Mononuclear cell (primary cell): ENCODE results near the gene RPSA. TPM values are rescaled to one million over a fixed set of nuclear protein-coding genes. Genes with fewer than 3 reads are reported as not detected.

ENCODE experiments used
- H3K27me3 ChIP-seq: 2 replicates; pipeline ENCODE4 v1.6.0; 2011; ENCODE audit warnings: low read length, control low read depth; ENCODE audit not compliant: insufficient read depth
- H3K4me1 ChIP-seq: 2 replicates; pipeline ENCODE4 v1.5.1; 2011; ENCODE audit warnings: mild to moderate bottlenecking, low read length, control low read depth; ENCODE audit not compliant: insufficient read depth
- H3K4me3 ChIP-seq: 2 replicates; pipeline ENCODE4 v1.5.1; 2011; ENCODE audit warnings: mild to moderate bottlenecking, low read length, moderate library complexity
- H3K9me3 ChIP-seq: 2 replicates; pipeline ENCODE4 v1.5.1; 2011; ENCODE audit warnings: low read depth, mild to moderate bottlenecking, control low read depth, low read length
- total RNA-seq: library from RNA; depleted of rRNA; stranded (reverse); fragments of >200 nt; gene quantifications from one replicate; pipeline ENCODE4 v1.2.3, GENCODE V29; 2012

The RPSA gene
- total RNA-seq, 1 donor: 2,107 TPM

DNA sequence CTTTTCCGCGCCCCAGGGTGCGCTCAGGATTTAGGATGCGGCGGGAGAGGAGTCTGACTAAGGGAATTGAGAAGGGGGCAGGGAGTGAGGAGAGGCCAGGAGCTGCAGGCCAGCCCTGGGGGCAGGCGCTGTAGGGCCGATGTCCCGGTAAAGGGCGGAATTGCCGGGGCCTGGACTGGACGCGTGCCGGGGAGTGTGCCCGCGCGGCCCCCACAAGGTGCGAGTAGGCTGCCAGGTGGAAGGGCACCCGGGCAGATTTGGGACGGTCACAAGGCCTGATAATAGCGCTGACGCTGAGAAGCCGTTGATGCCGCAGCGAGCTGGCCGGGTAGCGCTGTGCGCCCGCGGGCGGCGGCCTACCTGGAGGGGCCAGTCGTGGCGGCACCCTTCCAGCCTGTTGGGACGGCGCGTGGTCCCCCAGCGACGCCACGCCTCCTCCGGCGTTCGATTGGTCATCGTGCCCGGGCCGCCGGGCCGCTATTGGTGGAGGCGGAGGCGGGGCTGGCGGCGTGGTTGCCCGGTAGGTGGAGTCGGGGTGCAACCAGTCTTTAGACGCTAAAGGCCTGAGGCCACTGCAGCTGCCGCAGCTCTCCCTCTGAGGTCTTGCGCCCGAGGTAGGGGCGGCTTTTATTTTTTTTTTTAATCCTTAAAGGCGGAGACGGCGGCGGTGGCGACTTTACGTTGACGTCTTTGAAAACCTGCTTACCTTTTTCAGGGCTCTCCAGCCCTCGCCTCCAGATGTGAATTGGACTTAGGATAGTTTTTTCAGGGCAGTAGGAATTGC is 22.4 kb upstream of the RPSA start:
- Histone ChIP-seq H3K9me3 (no peaks in the 10 kb centered on the region), H3K4me1 (peaks cover 52% of the 10 kb centered on the region), H3K4me3 (peak overlapping the region; percentile 78), H3K27me3 (no peaks in the 10 kb centered on the region)

DNA sequence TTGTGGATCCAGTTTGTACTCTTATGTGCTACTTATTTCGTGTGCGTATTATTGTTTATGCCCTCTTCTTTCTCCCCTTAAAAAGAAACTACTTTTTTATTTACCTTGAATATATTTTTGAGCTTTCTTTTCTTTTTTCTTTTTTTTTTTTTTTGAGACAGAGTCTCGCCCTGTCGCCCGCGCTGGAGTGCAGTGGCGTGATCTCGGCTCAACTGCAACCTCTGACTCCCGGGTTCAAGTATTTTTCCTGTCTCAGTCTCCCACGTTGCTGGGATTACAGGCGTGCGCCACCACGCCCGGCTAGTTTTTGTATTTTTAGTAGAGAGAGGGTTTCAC is 21.9 kb upstream of the RPSA start:
- Histone ChIP-seq H3K9me3 (no peaks in the 10 kb centered on the region), H3K4me3 (peak overlapping the region; percentile 78), H3K4me1 (peaks cover 58% of the 10 kb centered on the region)

DNA sequence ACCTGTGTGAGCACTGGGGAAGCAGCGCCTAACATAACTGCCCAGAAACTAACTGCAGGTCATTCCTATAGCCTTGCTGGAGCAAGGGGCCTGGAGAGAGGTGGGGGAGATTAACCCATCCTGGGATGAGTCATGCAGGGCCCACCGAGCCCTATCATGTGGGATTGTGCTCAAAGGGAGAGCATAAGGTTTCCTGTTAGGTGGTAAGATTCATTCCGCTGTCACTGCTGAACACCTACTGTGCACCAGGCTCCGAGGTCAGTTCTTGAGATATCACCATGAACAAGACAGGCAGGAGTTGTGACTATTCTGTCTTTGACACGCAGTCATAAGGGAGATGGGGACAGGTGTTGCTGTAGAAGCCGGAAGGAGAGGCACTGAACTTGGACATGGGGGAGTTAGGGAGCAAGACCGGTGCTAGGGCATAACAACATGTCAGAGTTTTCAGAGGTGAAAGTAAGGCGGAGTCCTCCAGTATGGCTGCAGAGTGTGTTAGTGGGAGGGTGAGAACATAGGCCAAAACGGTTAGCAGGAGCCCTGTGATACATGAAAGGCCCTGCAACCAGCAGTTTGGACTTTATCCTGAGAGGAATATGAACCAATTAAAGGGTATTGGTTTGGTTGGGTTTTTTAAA is 20.9 kb upstream of the RPSA start:
- Histone ChIP-seq H3K27me3 (no peaks in the 10 kb centered on the region), H3K4me1 (peaks cover 66% of the 10 kb centered on the region), H3K4me3 (no peak overlapping the region), H3K9me3 (no peaks in the 10 kb centered on the region)

More for the DNA sequence above, 21.9 kb upstream of the RPSA start:
- H3K27me3 ChIP-seq: no peaks in the 10 kb centered on the region

DNA sequence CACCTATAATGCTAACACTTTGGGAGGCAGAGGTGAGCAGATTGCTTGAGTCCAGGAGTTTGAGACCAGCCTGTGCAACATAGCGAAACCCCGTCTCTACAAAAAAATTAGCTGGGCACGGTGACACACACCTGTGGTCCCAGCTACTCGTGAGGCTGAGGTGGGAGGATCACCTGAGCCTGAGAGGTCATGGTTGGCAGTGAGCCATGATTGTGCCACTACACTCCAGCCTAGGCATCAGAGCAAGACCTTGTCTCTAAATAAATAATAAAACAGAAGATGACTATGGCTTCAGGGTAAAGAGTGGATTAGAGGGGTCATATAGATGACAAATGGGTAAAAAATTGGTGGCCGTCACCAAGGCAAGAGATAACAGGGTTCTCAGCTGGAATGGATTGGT is 20.2 kb upstream of the RPSA start:
- Histone ChIP-seq H3K4me1 (peaks cover 68% of the 10 kb centered on the region), H3K27me3 (no peaks in the 10 kb centered on the region), H3K9me3 (no peaks in the 10 kb centered on the region), H3K4me3 (no peak overlapping the region)

DNA sequence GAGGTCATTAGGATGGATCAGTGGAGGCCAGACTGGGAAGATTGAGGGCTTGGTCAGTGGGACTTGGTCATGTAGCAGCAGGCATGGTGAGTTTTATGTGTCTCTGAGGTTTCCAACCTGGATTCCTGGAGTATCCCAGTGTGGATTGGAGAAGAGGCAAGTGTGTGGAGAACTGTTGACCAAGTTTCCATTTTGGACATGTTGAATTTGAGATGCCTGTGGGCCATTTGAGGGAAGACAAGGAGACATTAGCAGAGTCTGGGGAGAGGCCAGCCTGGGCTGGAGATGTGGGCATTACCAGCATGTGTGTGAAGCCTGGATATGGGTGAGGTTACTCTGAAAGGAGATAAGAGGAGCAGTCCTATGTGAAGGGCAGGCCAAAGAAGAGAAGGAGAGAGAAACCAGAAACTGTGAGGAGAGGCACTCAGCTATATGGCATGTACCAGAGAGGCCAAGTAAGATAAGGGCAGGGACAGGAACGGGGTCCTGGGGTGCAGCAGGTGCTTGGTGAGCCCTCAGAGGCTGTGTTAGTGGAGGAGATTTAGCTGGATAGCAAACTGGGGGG is 19.0 kb upstream of the RPSA start:
- Histone ChIP-seq H3K9me3 (no peaks in the 10 kb centered on the region), H3K27me3 (no peaks in the 10 kb centered on the region), H3K4me3 (no peak overlapping the region), H3K4me1 (peaks cover 67% of the 10 kb centered on the region)

DNA sequence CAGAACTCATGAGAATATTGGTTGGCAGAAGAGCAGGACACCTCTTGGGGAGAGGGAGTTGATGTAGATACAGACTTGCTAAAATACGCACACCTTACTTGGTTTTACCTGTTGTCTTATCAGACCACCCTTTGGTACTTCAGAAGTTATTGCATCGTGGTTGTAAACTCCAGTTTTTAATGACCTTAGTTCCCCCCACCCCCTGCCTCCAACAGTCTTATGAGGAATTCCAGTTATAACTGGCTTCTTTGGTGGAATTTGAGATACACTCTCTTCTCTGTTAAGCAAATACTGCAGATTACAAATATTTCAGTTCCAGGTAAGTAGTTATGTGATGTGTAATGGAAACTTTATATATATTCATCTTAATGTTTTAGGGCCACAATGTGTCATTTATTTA is 18.4 kb upstream of the RPSA start:
- no peak overlapping the region for H3K4me3 ChIP-seq
- peaks cover 61% of the 10 kb centered on the region for H3K4me1 ChIP-seq

DNA sequence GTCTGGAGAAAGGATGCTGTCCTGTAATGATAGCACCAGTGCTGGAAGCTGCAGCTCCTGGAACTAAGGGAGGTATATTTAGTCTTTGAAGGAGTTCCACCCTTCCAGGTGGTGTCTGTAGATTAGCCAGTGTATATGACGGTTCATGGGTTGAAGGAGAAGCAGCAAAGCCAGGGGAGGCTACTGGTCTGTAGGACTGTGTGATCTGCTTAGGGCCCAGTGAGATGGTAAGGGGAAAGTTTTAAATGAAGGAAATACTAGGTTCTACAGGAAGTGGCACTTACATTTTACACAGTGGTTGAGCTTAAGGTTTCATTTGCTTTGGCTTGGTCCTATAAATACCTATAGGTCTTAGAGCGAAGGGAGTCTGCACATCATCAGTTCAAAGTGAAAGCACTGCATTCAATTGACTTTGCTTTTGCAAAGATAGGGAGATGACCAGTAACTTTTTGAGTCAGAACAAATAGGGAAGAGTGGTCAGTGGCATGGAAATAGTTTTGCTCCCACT is 17.7 kb upstream of the RPSA start:
- Histone ChIP-seq H3K4me3 (no peak overlapping the region), H3K27me3 (no peaks in the 10 kb centered on the region), H3K9me3 (no peaks in the 10 kb centered on the region), H3K4me1 (peaks cover 61% of the 10 kb centered on the region)

More for the DNA sequence above, 18.4 kb upstream of the RPSA start:
- Histone ChIP-seq H3K27me3 (no peaks in the 10 kb centered on the region), H3K9me3 (no peaks in the 10 kb centered on the region)

DNA sequence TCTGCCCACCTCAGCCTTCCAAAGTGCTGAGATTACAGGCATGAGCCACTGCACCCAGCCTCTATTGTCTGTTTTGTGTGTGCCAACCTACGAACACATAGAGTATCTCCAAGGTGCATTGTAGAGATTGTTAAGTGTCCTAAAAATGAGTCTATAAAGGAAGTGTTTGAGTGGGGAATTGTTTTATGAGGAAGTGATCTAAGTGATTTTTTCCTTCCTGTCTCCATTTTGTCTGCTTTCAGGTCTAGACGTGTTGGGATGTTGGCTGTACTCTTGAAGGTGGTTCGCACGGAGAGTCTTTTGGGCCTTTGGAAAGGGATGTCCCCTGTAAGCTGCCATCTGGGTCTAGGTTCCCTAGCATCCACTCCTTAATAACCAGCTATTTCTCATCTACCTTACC is 16.3 kb upstream of the RPSA start:
- no peak overlapping the region for H3K4me3 ChIP-seq
- no peaks in the 10 kb centered on the region for H3K27me3 ChIP-seq
- peaks cover 51% of the 10 kb centered on the region for H3K4me1 ChIP-seq
- no peaks in the 10 kb centered on the region for H3K9me3 ChIP-seq

DNA sequence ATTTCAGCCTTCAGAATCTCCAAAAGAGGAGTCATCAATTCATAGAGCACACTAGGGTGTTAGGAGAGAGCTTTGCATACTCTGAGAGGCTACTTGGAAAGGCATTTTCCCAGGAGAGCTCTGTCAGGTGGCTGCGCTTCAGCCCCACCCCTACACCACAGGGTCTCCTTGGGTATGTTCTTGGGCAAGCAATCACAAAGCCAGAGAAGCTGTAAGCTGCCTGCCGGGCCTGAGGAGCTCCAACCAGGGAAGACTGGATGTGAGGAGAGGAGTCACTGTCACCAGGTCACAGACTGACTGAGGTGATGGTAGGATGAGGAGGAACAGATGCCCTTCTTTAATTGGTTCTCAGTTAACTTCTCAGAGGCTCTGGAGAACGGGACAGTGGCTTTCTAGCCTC is 9.8 kb upstream of the RPSA start:
- no peaks in the 10 kb centered on the region for H3K27me3 ChIP-seq
- no peak overlapping the region for H3K4me3 ChIP-seq
- H3K4me1 ChIP-seq: no peaks in the 10 kb centered on the region
- H3K9me3 ChIP-seq: no peaks in the 10 kb centered on the region

DNA sequence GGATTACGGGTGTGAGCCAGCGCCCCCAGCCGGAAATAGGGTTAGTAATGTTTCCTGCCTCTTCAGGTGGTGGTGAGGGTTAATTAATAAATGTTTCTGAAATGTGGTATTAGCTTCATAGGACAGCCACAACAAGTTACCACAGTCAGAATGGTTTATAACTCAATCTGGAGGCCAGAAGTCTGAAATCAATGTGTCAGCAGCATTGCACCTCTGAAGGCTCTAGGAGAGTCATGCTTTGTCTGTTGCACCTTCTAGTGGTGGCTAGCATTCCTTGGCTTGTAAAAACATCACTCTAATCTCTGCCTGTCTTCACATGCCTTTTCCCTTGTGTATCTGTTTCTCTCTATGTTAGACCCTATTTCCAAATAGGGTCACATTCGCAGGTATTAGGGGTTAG is 7.8 kb upstream of the RPSA start:
- H3K4me3 ChIP-seq: no peak overlapping the region
- no peaks in the 10 kb centered on the region for H3K9me3 ChIP-seq
- no peaks in the 10 kb centered on the region for H3K4me1 ChIP-seq
- H3K27me3 ChIP-seq: no peaks in the 10 kb centered on the region

DNA sequence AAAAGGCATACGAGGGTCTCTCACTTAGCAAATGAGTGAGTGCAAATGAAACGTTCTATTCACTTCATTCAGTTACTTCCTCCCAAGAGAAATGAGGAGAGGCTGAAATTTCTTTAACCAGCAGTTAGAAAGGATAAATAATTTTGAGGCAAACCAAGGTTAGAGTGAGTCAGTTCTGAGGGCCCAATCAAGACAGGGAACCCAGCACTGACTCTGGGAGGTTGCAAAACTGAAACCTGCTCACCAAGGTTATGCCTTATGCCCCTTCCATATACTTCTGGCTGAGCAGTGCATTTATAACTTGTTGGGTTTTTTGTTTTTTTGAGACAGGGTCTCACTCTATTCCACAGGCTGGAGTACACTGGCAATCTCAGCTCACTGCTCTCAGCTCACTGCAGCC is 4.5 kb upstream of the RPSA start:
- Histone ChIP-seq H3K4me3 (no peak overlapping the region), H3K9me3 (no peaks in the 10 kb centered on the region), H3K4me1 (peaks cover 6% of the 10 kb centered on the region), H3K27me3 (no peaks in the 10 kb centered on the region)

DNA sequence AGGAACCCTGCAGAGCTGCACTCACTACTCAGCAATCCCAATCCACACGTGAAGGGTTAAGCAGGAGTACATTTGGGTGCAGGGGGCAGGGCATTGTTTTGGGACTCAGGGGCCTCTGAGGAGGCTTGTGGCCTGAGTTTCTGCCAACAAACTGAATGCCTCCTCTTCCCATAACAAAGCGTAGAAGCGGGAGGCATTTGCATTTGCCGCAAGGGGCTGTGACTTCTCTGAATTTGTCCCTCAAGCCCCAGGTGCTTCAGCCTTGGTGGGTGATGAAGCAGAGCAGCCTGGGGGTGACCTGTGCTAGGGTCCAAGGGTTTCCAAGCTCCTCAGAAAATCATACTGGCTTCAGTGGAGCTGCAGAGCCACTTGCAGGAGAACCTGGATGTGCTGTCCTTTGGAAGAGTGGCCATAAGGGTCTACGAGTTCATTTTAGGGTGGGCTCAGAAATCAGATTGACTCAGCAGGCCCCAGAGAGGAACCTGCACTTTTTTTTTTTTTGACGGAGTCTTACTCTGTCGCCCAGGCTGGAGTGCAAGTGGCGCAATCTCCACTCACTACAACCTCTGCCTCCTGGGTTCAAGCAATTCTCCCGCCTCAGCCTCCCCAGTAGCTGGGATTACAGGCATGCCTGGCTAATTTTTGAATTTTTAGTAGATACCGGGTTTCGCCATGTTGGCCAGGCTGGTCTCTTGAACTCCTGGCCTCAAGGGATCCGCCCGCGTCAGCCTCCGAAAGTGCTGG is 1.4 kb upstream of the RPSA start:
- Histone ChIP-seq H3K9me3 (no peaks in the 10 kb centered on the region), H3K4me1 (peaks cover 35% of the 10 kb centered on the region), H3K4me3 (no peak overlapping the region)

DNA sequence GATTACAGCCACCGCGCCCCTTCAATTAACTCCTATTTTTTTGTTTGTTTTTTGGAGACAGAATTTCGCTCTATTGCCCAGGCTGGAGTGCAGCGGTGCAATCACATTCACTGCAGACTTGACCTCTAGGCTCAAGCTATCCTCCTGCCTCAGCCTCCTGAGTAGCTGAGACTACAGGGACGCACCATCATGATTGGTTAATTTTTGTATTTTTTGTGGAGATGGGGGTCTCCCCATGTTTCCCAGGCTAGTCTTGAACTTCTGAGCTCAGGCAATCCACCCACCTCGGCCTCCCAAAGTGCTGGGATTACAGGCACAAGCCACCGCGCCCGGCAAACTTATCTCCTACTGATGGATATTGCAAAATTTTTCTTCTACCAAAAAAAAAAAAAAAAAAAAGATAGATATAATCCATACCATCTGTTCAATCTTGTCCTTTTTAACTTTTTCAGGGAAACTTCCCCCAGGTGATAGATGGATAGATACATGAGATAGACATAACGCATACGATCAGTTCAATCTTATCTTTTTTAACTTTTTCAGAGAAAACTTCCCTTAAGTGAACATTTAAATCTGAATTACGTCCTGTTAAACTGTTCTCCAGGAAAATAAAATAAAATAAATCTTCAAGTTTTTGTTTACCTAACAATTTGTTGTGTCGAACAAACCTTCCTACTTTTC is 693 bp upstream of the RPSA start:
- Histone ChIP-seq H3K27me3 (no peaks in the 10 kb centered on the region), H3K4me1 (peaks cover 35% of the 10 kb centered on the region), H3K4me3 (peak overlapping the region; percentile 79)

More for the DNA sequence above, 1.4 kb upstream of the RPSA start:
- H3K27me3 ChIP-seq: no peaks in the 10 kb centered on the region

DNA sequence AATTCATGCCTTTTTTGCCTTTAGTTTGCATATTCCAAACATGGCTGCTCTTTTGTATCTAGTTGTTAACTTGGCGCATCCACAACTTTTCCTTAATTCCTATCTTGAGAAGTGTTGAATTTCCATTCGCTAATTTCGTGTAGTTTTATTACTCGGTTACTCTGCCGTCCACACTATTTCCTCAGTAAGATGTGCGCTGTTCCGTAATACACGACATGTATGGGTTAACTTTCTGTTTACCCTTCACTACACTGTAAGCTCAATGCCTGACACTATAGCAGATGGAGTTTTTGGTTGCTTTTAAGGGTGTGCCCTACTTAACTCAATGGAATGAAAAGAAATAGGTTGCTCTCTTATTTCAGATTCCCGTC is 724 bp downstream of the RPSA start:
- peaks cover 35% of the 10 kb centered on the region for H3K4me1 ChIP-seq
- no peaks in the 10 kb centered on the region for H3K27me3 ChIP-seq
- no peaks in the 10 kb centered on the region for H3K9me3 ChIP-seq
- H3K4me3 ChIP-seq: peak overlapping the region; percentile 79

More for the DNA sequence above, 693 bp upstream of the RPSA start:
- no peaks in the 10 kb centered on the region for H3K9me3 ChIP-seq
